ENCODE measurements around the gene NPAS3.
"Not testable (repeated sequence)": the region's sequence is repeated elsewhere in the genome, so short reads cannot be mapped to it uniquely, and the experiment has no call there.

Gene NPAS3

GRCh38 chr14:33068626-33069025 lies 129.9 kb downstream of the NPAS3 start:
- DNase-seq (ENCODE audit: low read depth in 3 of 3, low spot score in 1 of 3), result no peak

DNA sequence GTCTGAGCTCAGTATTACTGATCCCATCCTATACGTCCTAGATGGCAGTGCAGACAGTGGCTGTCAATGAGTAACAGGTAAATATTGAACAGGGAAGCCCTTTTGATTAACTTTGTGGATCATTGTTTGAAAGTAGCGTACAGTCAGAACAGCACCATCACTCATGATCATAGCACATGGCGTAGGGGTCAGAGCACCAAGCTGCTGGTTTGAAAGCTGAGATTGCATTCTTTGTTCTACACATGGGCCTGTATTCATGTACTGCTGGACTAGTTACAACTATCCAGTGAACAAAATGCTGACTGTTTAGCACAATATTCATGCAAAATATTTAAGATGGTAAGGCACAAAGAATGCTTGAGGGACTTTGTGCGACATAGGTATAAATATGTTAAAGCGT lies 131.8 kb downstream of the NPAS3 start:
- DNase-seq (ENCODE audit: low read depth in 3 of 3, low spot score in 1 of 3), result no peak

DNA sequence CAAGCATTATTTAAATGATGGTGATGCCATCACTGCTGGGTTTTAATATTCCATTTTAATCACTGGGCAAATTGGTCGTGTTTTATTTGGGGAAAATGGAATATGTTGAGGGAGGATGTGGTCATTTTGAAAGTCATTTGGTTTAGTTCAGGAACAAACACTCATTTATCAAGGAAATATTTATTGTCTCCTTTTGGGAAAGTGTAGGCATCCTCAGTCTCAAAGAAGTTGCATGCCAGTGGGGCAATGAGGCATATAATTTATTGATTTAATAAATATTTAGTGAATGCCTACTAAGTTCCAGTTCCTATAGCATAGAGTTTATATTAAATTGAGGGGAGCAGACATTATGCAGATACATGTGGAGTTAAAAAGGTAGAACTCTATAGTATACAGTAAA lies 134.3 kb downstream of the NPAS3 start:
- no peak for DNase-seq (ENCODE audit: low read depth in 3 of 3, low spot score in 1 of 3)

DNA sequence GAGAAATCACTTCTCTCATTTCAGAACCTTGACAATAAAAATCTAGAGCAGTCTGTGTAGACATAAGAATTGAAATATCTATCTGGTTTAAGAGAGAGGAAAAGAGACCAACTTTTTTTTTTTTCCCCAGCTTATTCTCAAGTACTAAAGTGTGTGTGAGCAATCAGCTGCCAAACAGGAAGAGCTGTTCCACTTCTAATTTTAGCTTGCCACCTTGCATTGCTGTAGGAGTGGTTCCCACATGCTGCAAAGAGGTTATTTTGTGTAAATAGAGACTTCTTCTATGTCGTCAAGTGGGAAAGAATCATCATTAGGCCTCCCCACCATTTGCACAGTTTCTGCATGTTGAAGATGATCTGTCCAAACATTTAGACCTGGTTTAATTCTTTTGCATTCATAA lies 142.6 kb downstream of the NPAS3 start:
- DNase-seq (ENCODE audit: low read depth in 3 of 3, low spot score in 1 of 3), result no peak

GRCh38 chr14:33085799-33086198 lies 147.1 kb downstream of the NPAS3 start:
- no peak for DNase-seq (ENCODE audit: low read depth in 3 of 3, low spot score in 1 of 3)

- not testable (repeated sequence) for DNase-seq (ENCODE audit: low read depth in 3 of 3, low spot score in 1 of 3)
Measured at GRCh38 chr14:33088274-33088673, 149.6 kb downstream of the NPAS3 start.

- no peak for DNase-seq (ENCODE audit: low read depth in 3 of 3, low spot score in 1 of 3)
Measured at GRCh38 chr14:33098016-33098415, 159.3 kb downstream of the NPAS3 start.

DNA sequence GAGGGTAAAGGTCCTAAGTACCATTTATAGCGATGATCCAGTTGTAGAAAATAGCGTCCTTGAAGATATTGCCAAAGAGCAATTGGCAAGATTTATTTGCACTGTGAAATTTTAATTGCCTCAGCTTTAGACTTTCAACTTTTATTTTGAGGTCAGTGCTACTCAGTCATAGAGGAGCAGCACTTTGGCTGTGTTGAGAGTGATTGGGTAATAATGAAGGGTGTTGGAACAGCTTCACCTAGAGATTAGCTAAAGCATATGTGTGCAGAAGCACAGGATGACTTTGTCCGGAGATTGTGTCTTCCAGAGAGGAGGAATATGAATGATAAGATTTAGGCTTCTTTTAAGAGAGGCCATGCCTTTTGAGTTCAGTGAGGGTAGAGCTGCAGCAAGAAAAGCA lies 164.8 kb downstream of the NPAS3 start:
- DNase-seq (ENCODE audit: low read depth in 3 of 3, low spot score in 1 of 3), result no peak

GRCh38 chr14:33103966-33104365 lies 165.3 kb downstream of the NPAS3 start:
- no peak for DNase-seq (ENCODE audit: low read depth in 3 of 3, low spot score in 1 of 3)

DNA sequence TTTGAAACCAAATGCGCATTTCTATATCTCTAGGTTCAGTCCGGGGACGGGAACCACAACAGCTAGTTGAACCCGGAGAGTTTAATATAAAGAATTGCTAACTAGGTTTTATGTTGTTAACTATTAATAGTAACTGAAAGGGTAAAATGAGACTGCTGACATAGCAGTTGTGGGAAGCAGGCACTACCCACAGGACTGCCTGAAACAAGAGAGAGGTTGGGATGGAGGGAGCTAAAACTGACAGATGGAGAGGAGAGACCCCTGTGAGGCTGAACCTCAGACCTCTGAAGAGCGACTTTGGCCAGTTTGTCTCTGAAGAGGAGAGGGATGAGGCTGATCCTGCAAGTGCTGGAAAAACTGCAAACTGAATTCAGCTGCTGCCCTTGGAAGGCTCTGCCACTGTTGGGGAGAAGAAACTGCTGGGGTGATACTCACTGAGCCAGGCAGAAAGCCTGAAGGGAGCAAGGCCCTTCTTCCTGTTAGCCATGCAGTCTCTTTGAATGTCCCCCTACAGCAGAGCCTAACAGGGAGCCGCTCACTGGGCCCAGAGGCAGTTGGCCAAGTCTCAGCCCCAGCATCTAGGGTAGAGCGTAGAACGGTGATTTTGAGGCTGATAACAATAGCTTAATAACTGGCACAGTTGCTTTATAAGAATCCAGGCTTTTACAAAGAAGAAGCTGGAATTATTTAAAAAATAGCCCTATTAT lies 172.2 kb downstream of the NPAS3 start:
- no peak for DNase-seq (ENCODE audit: low read depth in 3 of 3, low spot score in 1 of 3)

- no peak for DNase-seq (ENCODE audit: low read depth in 3 of 3, low spot score in 1 of 3)
Measured at GRCh38 chr14:33114331-33114730, 175.7 kb downstream of the NPAS3 start.

DNA sequence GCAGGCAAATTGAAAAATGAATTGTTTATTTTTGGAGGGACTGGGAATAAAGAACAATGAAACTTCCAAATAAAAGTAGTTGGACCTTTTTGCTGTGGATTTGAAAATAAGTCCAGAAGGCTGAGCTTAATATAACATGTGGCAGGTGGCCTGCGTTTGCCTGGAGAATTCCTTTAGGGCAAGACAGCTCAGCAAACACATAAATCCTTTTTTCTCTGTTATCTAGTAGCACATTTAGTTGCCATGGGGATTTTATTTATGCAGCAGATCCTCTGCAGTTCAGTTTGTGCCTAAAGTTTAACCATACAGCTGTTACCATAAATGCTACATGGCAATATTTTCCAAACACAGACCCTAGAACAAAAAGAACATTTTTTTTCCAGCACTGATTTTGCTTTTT lies 180.0 kb downstream of the NPAS3 start:
- no peak for DNase-seq (ENCODE audit: low read depth in 3 of 3, low spot score in 1 of 3)

GRCh38 chr14:33120341-33120740 lies 181.7 kb downstream of the NPAS3 start:
- no peak for DNase-seq (ENCODE audit: low read depth in 3 of 3, low spot score in 1 of 3)

DNA sequence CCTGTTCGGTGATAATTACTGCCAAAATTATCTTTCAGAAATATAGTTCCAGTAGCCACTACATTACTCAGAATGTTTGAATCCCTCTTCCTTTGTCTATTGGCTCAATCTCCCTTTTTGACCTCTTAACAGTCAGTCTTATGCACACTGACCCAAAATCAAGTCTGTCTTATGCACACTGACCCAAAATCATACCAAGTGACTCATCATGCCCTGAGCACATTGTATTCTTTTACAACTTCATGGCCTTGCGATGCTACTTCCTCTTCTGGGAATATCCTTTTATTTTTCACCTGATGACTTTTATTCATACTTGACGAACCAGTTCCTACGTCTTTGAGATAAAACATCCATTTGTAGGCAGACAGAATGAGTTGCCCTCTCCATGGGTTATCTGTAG lies 182.3 kb downstream of the NPAS3 start:
- DNase-seq (ENCODE audit: low read depth in 3 of 3, low spot score in 1 of 3), result no peak

DNA sequence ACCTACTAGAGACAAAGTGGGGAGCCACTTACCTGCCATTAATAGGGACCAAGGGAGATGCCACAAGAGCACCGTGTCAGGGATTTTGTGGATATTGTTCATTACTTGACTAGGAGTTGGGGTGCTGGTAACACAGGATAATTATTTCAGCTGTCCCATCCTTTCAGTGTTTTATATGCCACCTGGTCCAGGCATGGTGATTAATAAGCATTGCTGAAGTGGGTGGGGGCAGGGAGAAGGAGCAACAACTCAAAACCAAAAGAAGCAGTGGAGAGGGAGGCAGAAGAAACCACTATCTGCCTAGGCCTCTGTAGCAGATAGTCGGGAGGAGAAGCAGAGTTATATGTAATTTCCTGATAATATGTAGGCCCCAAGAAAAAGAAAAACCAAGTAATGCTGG lies 184.6 kb downstream of the NPAS3 start:
- no peak for DNase-seq (ENCODE audit: low read depth in 3 of 3, low spot score in 1 of 3)

GRCh38 chr14:33126433-33126832 lies 187.8 kb downstream of the NPAS3 start:
- no peak for DNase-seq (ENCODE audit: low read depth in 3 of 3, low spot score in 1 of 3)

- no peak for DNase-seq (ENCODE audit: low read depth in 3 of 3, low spot score in 1 of 3)
Measured at GRCh38 chr14:33127531-33127930, 188.9 kb downstream of the NPAS3 start.

DNA sequence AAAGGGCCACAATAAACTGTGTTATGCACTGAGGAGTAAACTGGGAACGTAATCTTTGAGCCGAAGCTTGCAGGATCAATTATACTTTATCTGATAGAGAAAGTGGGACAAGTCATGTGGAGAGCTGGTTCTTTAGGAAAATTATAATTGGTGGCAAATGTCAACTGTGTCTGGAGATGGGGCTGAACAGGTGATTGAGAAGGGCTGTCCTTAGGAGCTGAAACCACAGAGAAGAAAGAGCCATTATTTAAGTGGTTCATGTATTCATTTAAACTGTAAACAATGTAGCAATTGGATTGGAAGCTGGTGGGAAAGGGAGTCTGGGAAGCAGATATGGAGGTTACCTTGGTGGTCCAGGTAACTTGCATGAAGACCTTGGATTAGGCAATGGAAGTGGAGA lies 193.1 kb downstream of the NPAS3 start:
- DNase-seq (ENCODE audit: low read depth in 3 of 3, low spot score in 1 of 3), result no peak

DNA sequence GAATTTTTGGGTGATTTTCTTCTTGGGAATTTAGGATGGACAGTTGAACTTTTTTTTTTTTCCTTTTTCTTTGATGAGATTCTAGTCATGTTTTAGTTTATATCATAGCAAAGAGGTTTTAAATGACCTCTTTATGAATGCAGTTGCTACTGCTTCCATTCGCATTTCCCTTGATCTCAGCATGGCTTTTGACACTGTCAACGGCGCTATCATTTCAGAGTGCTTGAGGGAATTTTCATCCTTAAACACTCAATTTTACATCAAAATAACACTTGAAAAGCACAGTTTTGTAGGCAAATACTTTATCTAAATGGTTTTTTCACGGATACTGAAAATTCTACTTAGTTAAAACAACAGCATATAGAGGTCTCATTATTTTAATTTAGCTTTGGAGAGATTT lies 195.5 kb downstream of the NPAS3 start:
- DNase-seq (ENCODE audit: low read depth in 3 of 3, low spot score in 1 of 3), result no peak

- no peak for DNase-seq (ENCODE audit: low read depth in 3 of 3, low spot score in 1 of 3)
Measured at GRCh38 chr14:33134975-33135374, 196.3 kb downstream of the NPAS3 start.

- DNase-seq (ENCODE audit: low read depth in 3 of 3, low spot score in 1 of 3), result no peak
Measured at GRCh38 chr14:33150666-33151428, 212.2 kb downstream of the NPAS3 start.

DNA sequence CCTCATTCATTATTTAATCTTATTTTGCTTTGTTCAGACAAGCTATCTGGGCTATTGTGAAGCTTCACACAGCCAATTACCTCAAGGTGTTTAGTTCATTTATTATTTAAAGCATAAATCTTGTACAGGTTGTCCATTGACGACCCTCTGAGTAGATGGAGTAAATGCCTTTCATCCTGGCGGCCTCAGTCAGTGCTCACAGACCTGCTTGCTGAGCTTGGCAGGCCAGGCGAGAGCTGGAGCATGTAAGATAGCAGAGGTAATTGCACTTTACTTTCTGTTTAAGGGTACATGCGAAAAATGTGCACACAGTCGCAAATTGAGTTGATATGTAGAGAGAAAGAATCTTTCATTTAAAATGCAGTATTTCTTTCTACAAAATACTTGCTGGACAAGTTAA lies 224.4 kb downstream of the NPAS3 start:
- DNase-seq (ENCODE audit: low read depth in 3 of 3, low spot score in 1 of 3), result no peak

- DNase-seq (ENCODE audit: low read depth in 3 of 3, low spot score in 1 of 3), result no peak
Measured at GRCh38 chr14:33163600-33163999, 224.9 kb downstream of the NPAS3 start.
